Stimulated activated CD4-positive, alpha-beta T cell treated with anti-CD3 and anti-CD28 coated beads, Interleukin-2, amount 100 ng/mL, for 24 hours (primary cell): Measurements from ENCODE around the gene SAT1.

Experiments
- DNase-seq, 2 donors: peaks; one replicate each; pipeline ENCODE4 v3.0.0-alpha.2; 2020

Gene SAT1

GRCh38 chrX:23779025-23779424, 3.9 kb upstream of the SAT1 start:
- DNase-seq: no peak

GRCh38 chrX:23782455-23782854, 518 bp upstream of the SAT1 start:
- no peak for DNase-seq

GRCh38 chrX:23783589-23784469, 856 bp downstream of the SAT1 start:
- DNase-seq: peak in 1 of 2 donors; percentile 20

- DNase-seq: no peak
Measured at GRCh38 chrX:23784470-23785331, 1.7 kb downstream of the SAT1 start.

DNA sequence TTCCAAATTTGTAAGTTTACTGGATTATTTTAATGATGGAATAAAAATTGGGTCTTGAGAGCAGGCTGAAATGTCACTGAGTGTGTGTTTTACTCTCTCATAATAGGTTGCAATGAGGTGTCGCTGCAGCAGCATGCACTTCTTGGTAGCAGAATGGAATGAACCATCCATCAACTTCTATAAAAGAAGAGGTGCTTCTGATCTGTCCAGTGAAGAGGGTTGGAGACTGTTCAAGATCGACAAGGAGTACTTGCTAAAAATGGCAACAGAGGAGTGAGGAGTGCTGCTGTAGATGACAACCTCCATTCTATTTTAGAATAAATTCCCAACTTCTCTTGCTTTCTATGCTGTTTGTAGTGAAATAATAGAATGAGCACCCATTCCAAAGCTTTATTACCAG, 2.6 kb downstream of the SAT1 start:
- no peak for DNase-seq

- no peak for DNase-seq
Measured at GRCh38 chrX:23786268-23786815, 3.4 kb downstream of the SAT1 start.

DNA sequence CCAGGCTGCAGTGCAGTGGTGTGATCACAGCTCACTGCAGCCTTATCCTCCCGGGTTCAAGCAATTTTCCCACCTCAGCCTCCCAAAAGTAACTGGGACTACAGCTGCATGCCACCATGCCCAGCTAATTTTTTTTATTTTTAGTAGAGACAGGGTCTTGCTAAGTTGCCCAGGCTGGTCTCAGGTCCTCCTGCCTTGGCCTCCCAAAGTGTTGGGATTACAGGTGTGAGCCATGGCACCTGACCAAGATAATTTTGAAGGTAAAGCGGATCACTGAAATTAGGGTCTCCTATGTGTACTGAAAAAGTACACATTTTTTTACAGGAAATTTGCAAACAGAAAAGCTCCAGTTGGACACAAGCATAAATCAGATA, 4.8 kb downstream of the SAT1 start:
- no peak for DNase-seq

GRCh38 chrX:23788521-23788920, 5.5 kb downstream of the SAT1 start:
- DNase-seq: no peak

DNA sequence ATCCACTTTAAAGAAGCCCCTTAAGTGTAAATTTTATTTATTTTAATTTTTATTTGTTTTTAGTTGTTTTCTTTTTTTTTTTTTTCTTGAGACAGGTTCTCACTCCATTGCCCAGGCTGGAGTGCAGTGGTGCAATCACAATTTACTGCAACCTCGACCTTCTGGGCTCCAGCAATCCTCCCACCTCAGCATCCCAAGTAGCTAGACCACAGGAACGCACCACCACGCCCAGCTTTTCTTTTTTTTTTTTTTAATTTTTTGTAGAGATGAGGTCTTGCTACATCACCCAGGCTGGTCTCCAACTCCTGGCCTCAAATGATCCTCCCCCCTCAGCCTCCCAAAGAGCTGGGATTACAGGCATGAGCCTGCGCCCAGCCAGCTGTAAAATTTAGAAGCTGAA, 6.0 kb downstream of the SAT1 start:
- DNase-seq: no peak

- DNase-seq: no peak
Measured at GRCh38 chrX:23789386-23790154, 6.6 kb downstream of the SAT1 start.

GRCh38 chrX:23790155-23790497, 7.2 kb downstream of the SAT1 start:
- DNase-seq: no peak

DNA sequence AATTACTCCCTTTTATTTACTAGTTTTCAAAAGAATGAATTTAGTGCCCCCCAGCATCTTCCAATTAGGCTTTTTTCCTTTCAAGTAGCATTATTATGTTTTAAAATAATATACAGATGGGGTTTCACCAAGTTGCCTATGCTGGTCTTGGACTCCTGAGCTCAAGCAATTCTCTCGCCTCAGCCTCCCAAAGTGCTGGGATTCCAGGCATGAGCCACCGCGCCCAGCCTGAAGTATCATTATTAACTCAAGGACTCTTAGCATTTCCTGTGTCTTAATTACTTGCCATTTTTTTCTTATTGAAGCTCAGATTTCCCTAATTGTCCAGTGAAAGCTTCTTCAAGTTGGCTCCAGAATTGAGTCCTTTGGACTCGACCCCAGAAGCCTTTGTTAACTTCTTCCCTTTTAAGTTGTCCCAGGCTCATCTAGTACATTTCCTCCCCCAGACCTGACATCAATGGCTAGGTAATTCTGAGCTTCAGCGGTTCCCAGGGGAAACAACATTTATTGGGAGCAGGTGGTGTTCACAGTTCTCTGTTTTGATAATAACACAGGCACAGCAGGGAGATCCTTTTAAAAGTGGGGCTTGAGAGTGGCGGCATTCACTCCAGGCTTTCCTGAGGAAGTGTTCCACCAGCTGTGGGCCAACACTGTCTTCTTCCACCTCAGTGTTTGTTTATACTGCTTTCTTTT, 10.0 kb downstream of the SAT1 start:
- no peak for DNase-seq

- DNase-seq: no peak
Measured at GRCh38 chrX:23795221-23795620, 12.2 kb downstream of the SAT1 start.

DNA sequence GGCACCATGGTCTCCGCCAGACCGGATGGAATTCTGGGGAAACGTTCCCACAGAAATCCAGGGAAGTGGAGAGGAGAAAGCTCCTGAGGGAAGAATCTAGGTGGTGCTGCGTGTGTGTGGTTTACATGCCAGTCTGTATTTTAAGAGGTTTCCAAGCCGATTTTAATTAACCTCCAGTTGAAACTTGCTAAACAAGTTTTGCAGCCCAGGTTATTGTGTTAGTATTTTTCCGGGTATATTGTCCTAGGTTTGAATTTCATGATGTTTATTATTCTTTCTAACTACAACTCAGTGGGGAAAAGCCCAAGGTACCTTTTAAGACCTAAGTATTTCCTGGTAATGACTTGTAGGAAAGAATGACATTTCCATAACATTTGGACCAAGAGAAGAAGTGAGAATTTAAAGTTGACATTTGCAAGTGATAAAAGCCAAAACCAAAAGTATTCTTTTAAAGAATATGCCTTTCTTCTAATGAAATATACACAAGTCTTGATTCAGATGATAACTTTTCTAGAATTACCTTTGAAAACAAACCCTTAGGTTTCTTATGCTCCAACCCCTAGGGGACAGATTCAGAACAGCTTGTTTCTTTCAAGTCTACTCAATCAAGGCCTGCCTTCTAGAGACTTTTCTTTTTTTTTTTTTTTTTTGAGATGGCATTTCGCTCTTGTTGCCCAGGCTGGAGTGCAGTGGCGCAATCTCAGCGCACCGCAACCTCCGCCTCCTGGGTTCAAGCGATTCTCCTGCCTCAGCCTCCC, 14.6 kb downstream of the SAT1 start:
- DNase-seq: no peak

GRCh38 chrX:23799469-23800065, 16.6 kb downstream of the SAT1 start:
- no peak for DNase-seq

- DNase-seq: no peak
Measured at GRCh38 chrX:23802431-23802830, 19.5 kb downstream of the SAT1 start.

GRCh38 chrX:23803931-23804381, 21.0 kb downstream of the SAT1 start:
- DNase-seq: no peak

- DNase-seq: no peak
Measured at GRCh38 chrX:23804578-23804977, 21.6 kb downstream of the SAT1 start.

DNA sequence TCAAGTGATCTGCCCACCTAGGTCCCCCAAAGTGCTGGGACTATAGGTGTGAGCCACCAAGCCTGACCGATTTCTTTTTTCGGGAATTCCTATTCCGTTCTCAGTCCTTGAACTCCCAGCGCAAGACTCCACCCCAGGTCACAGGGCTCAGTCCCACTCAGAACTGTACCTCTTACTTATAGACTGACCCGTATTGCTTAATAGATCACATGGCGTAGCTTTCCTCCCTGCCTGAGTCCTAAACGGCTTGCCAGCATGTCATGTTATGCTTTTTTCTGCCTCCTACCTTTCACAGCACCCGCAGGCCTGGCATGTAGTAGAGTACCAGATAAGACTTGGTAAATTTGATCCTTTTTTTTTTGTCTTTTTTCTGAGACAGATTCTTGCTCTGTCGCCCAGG, 22.4 kb downstream of the SAT1 start:
- DNase-seq: no peak

- DNase-seq: no peak
Measured at GRCh38 chrX:23810279-23810678, 27.3 kb downstream of the SAT1 start.

DNA sequence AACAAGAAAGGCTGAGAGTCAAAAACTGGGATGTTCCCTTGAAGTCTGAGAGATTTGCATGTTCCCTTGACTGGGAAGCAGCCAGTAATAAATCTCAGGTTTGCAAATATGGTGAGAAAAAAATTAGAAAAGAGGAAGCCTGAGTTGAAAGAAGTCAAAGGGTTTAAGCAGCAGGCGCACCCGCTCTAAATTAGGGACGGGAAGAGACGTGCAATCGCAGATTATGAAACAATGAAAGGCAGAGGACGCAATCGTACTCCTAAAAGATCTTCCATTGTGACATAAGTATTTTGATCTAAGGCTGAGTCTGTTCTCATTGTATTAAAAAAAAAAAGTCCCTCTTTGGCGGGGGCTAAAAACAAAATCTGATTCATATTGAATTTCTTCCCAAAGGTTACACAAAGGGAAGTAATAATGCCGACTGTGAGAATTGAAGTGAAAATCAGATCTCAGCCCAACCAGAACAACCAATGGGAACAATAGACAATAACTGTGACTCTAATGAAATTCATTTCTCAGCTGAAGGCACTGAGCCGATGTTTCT, 28.2 kb downstream of the SAT1 start:
- DNase-seq: no peak
